ENCODE results near the gene GLB1L.

DNA sequence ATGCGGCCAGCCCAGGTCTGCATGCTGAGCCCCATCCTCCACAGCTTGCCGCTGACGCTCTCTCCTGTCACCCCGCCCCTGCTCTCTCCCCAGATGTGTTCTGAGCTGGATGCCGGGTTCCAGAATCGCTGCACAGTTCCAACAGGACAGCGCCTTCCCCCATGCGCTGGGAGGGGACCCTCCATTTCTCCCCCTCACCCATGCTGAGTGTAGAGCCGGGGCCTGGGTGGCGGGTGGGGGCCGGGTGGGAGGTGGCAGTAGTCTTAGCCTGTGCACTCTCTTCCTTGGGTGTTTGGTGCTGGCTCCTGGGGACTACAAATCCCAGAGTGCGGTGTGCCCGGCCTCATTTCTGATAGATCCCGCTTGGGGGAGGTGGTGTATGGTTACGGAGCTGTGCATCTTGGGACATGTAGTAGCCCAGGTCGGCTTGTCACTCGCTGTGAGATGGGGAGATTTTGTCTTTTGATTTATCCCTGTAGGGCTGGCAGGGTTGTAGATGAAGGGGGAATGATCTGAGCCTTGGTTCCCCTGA is 40.7 kb upstream of the GLB1L start:
- TF ChIP-seq EP300 (IDR thresholded peaks at IDR 0.05; ENCODE audit: borderline replicate concordance in 1 of 2, low read depth in 1 of 2, low read length in 1 of 2) (no peak), TAF1 (IDR thresholded peaks at IDR 0.05; ENCODE audit: borderline replicate concordance, low read depth, low read length) (no peak), MXI1 (IDR thresholded peaks at IDR 0.05; ENCODE audit: low read depth, low read length) (no peak), GABPA (IDR thresholded peaks at IDR 0.05; ENCODE audit: low read depth) (no peak), RCOR1 (IDR thresholded peaks at IDR 0.05; ENCODE audit: low read length) (no peak), GATA2 (CRISPR knock-in tag; IDR thresholded peaks at IDR 0.05) (no peak), JUND (IDR thresholded peaks at IDR 0.05) (no peak), EZH2phosphoT487 (IDR thresholded peaks at IDR 0.05; ENCODE audit: borderline replicate concordance, low read depth) (no peak), YY1 (IDR thresholded peaks at IDR 0.05; ENCODE audit: low read depth) (no peak)
- TF ChIP-seq, protein P1, sequence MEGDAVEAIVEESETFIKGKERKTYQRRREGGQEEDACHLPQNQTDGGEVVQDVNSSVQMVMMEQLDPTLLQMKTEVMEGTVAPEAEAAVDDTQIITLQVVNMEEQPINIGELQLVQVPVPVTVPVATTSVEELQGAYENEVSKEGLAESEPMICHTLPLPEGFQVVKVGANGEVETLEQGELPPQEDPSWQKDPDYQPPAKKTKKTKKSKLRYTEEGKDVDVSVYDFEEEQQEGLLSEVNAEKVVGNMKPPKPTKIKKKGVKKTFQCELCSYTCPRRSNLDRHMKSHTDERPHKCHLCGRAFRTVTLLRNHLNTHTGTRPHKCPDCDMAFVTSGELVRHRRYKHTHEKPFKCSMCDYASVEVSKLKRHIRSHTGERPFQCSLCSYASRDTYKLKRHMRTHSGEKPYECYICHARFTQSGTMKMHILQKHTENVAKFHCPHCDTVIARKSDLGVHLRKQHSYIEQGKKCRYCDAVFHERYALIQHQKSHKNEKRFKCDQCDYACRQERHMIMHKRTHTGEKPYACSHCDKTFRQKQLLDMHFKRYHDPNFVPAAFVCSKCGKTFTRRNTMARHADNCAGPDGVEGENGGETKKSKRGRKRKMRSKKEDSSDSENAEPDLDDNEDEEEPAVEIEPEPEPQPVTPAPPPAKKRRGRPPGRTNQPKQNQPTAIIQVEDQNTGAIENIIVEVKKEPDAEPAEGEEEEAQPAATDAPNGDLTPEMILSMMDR (IDR thresholded peaks at IDR 0.05): no peak
- TF ChIP-seq, protein P2, sequence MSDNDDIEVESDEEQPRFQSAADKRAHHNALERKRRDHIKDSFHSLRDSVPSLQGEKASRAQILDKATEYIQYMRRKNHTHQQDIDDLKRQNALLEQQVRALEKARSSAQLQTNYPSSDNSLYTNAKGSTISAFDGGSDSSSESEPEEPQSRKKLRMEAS (IDR thresholded peaks at IDR 0.05; ENCODE audit: low read depth): no peak
